GM13977 (cell line): ENCODE data around the gene THRA.

Source experiments
- DNase-seq: peaks from one replicate; pipeline ENCODE4 v3.0.0; 2012; ENCODE audit warnings: low spot score
- in situ Hi-C: fragments of 300-500 bp; cut with MboI; formaldehyde crosslinking; loops from one replicate; pipeline ENCODE4 v1.12.0; 2022; ENCODE audit warnings: low sequenced_read_pairs, low pct_unique_long_range_greater_than_20kb, mixed read lengths, inconsistent platforms; ENCODE audit not compliant: unreplicated experiment
- TF ChIP-seq, protein P1 (sequence below): IDR thresholded peaks from 2 replicates; pipeline ENCODE4 v1.5.1; 2012; ENCODE audit warnings: mild to moderate bottlenecking, control low read depth; ENCODE audit not compliant: insufficient read depth; ENCODE audit errors: extremely low read depth, missing control alignments

THRA gene

DNA sequence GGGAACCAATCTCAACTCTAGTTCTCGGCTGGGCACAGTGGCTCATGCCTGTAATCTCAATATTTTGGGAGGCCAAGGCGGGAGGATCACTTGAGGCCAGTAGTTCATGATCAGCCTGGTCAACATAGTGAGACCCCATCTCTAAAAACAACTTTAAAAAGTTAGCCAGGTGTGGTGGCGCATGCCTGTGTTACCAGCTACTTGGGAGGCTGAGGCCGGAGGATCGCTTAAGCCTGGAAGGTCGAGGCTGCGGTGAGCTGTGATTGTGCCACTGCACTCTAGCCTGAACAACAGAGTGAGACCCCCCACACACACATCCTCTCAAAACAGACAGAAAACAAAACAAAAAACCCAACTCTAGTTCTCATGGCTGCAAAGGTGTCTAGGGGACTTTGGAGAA, 4.9 kb downstream of the THRA start:
- in situ Hi-C loops = no loop called here
- no peak for DNase-seq

DNA sequence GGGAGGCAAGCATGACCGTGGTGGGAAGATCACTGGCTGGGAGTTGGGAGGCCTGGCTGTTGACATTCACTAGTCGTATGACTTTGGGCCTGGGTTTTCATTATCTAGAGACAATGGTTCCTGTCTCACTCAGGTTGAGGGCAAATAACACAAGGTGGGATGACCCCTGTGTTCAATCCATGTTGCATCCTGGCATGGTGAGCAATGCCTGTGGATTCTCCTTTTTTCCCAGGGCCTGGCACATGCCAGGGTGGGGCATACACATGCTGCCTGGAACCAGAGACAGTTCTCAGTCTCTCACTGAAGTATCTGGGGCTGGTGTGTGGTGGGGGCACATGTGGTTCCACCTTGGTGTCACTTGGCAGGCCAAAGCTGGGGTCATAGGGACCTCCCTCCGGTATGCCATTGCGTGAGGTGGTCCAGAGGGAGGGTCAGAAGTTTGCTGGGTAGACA, 5.4 kb downstream of the THRA start:
- TF ChIP-seq, protein P1, sequence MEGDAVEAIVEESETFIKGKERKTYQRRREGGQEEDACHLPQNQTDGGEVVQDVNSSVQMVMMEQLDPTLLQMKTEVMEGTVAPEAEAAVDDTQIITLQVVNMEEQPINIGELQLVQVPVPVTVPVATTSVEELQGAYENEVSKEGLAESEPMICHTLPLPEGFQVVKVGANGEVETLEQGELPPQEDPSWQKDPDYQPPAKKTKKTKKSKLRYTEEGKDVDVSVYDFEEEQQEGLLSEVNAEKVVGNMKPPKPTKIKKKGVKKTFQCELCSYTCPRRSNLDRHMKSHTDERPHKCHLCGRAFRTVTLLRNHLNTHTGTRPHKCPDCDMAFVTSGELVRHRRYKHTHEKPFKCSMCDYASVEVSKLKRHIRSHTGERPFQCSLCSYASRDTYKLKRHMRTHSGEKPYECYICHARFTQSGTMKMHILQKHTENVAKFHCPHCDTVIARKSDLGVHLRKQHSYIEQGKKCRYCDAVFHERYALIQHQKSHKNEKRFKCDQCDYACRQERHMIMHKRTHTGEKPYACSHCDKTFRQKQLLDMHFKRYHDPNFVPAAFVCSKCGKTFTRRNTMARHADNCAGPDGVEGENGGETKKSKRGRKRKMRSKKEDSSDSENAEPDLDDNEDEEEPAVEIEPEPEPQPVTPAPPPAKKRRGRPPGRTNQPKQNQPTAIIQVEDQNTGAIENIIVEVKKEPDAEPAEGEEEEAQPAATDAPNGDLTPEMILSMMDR = no peak
- in situ Hi-C loops = no loop called here
- DNase-seq = no peak

More for the DNA sequence above, 4.9 kb downstream of the THRA start:
- TF ChIP-seq, protein P1 = no peak

DNA sequence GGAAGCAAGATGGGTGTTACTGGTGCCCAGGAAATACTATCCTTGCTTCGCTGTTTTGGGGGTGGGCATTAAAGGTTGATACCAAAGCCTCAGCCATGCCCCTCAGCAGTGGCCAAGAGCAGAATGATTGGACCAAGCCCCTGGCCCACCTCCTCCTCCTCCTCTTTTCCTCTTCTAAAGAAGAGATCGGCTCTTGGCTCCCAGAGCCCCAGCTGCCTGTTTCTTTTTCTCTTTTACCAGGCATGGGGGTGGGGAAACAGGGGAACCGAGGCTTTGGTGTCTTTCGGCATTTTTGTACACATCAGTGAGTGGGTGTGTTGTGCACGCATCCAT, 5.8 kb downstream of the THRA start:
- in situ Hi-C loops = no loop called here
- DNase-seq = no peak
- TF ChIP-seq, protein P1 = no peak

DNA sequence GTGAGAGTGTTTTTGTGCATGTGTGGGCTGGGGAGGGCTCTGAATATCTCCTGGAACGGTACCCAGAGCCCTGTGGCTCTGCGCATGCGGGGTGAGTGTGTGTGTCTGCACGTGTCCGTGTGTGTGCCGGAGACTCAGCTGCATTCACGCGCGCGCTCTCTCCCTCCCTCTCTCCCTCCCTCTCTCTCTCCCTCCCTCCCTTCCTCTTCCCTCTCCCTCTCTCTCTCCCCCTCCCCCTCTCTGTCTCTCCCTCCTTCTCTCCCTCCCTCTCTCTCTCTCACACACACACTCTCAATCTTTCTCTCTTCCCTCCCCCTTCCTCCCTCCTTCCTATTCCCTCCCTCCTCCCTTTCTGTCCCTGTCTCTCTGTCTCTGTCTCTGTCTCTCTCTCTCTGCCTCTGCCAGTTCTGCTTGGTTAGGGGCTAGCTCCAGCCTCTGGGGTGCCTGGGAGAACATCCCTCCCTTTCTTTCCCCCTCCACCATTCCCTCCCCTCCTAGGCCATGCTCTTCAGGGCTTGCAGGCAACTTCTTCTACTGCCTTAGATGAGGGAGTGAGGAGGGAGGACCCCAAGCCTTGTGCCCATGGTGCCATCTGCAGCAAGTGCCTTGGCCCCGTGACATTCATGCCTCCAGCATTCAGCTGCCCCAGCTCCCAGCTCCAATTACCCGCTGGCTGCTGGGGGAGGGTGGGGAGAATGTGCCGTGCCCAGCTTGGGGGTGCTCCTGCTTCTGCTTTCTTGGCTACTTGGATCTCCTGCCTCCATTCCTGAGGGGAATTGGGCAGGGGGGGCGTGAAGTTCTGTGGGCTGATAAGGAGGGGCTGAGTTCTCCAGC, 6.4 kb downstream of the THRA start:
- TF ChIP-seq, protein P1 = no peak
- DNase-seq = peak; percentile 65
- in situ Hi-C loops = no loop called here

DNA sequence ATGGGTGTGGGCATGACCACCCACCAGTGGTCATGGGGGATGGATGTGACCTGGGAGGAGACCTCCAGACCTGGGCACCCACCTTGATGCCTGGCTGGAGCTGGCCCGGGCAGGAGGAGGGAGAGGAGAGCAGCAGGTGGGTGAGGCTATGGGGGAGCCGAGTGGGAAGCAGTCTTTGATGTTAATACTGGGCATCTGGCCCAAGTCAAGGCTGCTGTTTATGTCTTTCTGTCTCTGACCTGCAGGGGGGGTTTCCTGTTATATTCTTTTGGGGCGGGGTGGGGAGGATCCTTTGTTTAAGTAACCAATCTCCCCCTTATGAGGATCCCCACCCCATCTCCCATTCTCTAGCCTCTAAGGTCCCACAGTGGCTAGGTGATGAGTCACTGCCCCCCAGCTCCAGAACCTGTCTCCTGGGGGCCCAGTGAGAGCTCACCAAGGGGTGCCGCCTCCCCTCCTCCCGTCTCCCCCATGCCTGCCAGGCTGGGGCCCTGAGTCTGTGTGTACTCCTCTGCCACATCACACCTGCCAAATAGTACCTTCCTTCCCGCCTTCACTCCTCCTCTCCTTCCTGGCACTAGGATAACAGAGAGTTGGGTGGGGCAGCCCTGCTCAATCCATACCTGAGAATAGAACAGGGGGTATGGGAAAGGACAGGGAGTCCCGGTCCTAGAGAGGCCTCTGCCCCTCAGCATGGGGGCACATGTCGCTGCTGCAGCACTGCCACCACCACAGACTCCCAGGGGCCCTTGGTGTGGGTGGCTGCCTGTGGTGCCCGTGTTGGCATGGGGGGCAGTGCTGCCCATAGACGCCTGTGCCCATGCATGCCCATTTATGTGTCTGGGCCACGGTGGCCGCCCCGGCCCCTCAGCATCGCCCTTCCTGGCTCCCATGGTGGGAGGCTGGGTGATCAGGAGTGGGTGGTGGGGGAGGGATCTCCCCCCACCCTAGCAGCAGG, 7.3 kb downstream of the THRA start:
- TF ChIP-seq, protein P1 = peak; percentile 29
- in situ Hi-C loops = no loop called here
- DNase-seq = peak; percentile 46

DNA sequence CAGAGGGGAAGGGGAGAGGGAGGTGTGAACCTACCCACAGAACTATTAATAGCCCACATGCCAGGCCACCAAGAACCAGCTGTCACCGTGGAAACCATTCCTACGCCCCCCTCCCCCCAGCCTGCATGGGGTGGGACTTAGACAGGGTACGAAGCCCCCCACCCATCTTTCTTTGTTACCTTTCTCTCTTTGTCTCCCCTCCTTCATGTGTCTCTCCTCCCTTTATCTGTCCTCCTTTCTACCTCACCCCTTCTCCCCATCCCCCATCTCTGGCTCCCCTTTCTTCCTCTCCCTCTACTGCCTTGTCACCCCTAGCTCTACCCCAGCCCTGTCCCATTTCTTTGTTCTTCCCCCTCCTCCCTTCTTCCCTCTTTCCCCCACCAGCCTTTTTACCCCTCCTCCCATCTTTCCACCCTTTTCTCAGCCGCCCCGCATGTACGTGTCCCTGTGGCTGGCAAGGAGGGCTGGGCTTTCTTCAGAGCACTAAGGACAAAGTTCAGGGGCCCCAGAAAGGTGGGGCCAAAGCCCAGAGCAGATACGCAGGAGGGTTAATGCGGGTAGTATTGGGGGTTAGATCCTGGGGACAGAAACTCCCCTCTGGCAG, 8.0 kb downstream of the THRA start:
- TF ChIP-seq, protein P1 = no peak
- DNase-seq = no peak
- in situ Hi-C loops = no loop called here
